Neural progenitor cell (in vitro differentiated cells): ENCODE measurements around the gene MYCN. TPM values are rescaled to one million over a fixed set of nuclear protein-coding genes. Genes with fewer than 3 reads are reported as not detected.

ENCODE experiments used
- DNase-seq: peaks from one replicate; pipeline ENCODE4 v3.0.0-alpha.2; 2016; ENCODE audit warnings: low spot score
- H2AFZ ChIP-seq: fragments of 200-600 bp; sonication (generic); replicated peaks from 2 replicates; pipeline ENCODE4 v1.6.1; 2016; ENCODE audit warnings: antibody characterized with exemption
- H3F3A ChIP-seq: fragments of 200-600 bp; sonication (generic); 2 replicates; pipeline ENCODE4 v1.6.1; 2016; ENCODE audit warnings: antibody characterized with exemption, low read depth
- H3K27ac ChIP-seq: fragments of 200-600 bp; sonication (generic); 2 replicates; pipeline ENCODE4 v1.5.1; 2016; ENCODE audit warnings: mild to moderate bottlenecking
- H3K27me3 ChIP-seq: fragments of 200-600 bp; sonication (generic); 2 replicates; pipeline ENCODE4 v1.6.1; 2016; ENCODE audit warnings: mild to moderate bottlenecking, moderate library complexity
- H3K36me3 ChIP-seq: fragments of 200-600 bp; sonication (generic); 2 replicates; pipeline ENCODE4 v1.5.1; 2016
- H3K4me1 ChIP-seq: fragments of 200-600 bp; sonication (generic); 2 replicates; pipeline ENCODE4 v1.6.1; 2016; ENCODE audit warnings: mixed run types
- H3K4me2 ChIP-seq: fragments of 200-600 bp; sonication (generic); 2 replicates; pipeline ENCODE4 v1.6.1; 2016
- H3K4me3 ChIP-seq: fragments of 200-600 bp; sonication (generic); 2 replicates; pipeline ENCODE4 v1.5.1; 2016
- H3K79me2 ChIP-seq: fragments of 200-600 bp; sonication (generic); 2 replicates; pipeline ENCODE4 v1.6.1; 2016; ENCODE audit warnings: low read depth
- H3K9ac ChIP-seq: fragments of 200-600 bp; sonication (generic); 2 replicates; pipeline ENCODE4 v1.6.1; 2016
- H3K9me3 ChIP-seq: fragments of 200-600 bp; sonication (generic); 2 replicates; pipeline ENCODE4 v1.5.1; 2016; ENCODE audit warnings: low read depth
- H4K20me1 ChIP-seq: fragments of 200-600 bp; sonication (generic); 2 replicates; pipeline ENCODE4 v1.6.1; 2016; ENCODE audit warnings: low read depth
- H3K27ac Mint-ChIP-seq: 3 replicates; pipeline ENCODE4 v1.8.0; 2021; ENCODE audit warnings: mixed read lengths
- H3K27me3 Mint-ChIP-seq: 2 replicates; pipeline ENCODE4 v1.8.0; 2022; ENCODE audit warnings: low read depth, mild to moderate bottlenecking, inconsistent platforms, moderate library complexity, mixed read lengths; ENCODE audit not compliant: insufficient read depth
- H3K36me3 Mint-ChIP-seq: 3 replicates; pipeline ENCODE4 v1.8.0; 2021; ENCODE audit warnings: mixed read lengths
- H3K4me1 Mint-ChIP-seq: 3 replicates; pipeline ENCODE4 v1.8.0; 2021; ENCODE audit warnings: mixed read lengths
- H3K4me3 Mint-ChIP-seq: 3 replicates; pipeline ENCODE4 v1.8.0; 2021; ENCODE audit warnings: mild to moderate bottlenecking, moderate library complexity, mixed read lengths
- H3K9me3 Mint-ChIP-seq: 3 replicates; pipeline ENCODE4 v1.8.0; 2020; ENCODE audit warnings: mixed read lengths
- CTCF ChIP-seq: fragments of 200-600 bp; sonication (generic); IDR thresholded peaks from 2 replicates; pipeline ENCODE4 v1.5.1; 2017; ENCODE audit warnings: antibody characterized with exemption, mild to moderate bottlenecking
- EZH2 ChIP-seq: fragments of 200-600 bp; sonication (generic); IDR thresholded peaks from 2 replicates; pipeline ENCODE4 v1.6.1; 2017; ENCODE audit warnings: antibody characterized with exemption, mild to moderate bottlenecking, moderate library complexity
- EZH2phosphoT487 ChIP-seq: fragments of 200-600 bp; sonication (generic); IDR thresholded peaks from 2 replicates; pipeline ENCODE4 v1.6.1; 2017; ENCODE audit warnings: antibody characterized with exemption
- total RNA-seq: library from RNA; depleted of rRNA; stranded (reverse); fragments of >200 nt; gene quantifications from 2 replicates; pipeline ENCODE4 v1.2.3, GENCODE V29; 2015; ENCODE audit warnings: low replicate concordance

MYCN gene
- total RNA-seq, 1 donor from 2014 or later = 24.7 TPM

GRCh38 chr2:15945909-15946705, 5.8 kb downstream of the MYCN start:
- no peak for TF ChIP-seq CTCF
- TF ChIP-seq EZH2phosphoT487 = no peak
- TF ChIP-seq EZH2 = no peak
- H3K4me1 Mint-ChIP-seq = peaks cover 31% of the 10 kb centered on the region
- peaks cover 45% of the 10 kb centered on the region for H3K36me3 Mint-ChIP-seq
- Histone ChIP-seq H4K20me1 (peaks cover 58% of the 10 kb centered on the region), H3K79me2 (peaks cover 62% of the 10 kb centered on the region), H3K36me3 (peaks cover 9% of the 10 kb centered on the region), H3K27ac (no peak overlapping the region), H3F3A (peaks cover 42% of the 10 kb centered on the region), H3K4me3 (no peak overlapping the region), H3K4me2 (no peak overlapping the region), H3K27me3 (no peaks in the 10 kb centered on the region), H2AFZ (no peak overlapping the region), H3K4me1 (peaks cover 11% of the 10 kb centered on the region), H3K9ac (no peak overlapping the region), H3K9me3 (no peaks in the 10 kb centered on the region)
- H3K27me3 Mint-ChIP-seq = peaks cover 3% of the 10 kb centered on the region
- no peak overlapping the region for H3K27ac Mint-ChIP-seq
- no peaks in the 10 kb centered on the region for H3K9me3 Mint-ChIP-seq
- DNase-seq = no peak
- no peak overlapping the region for H3K4me3 Mint-ChIP-seq

GRCh38 chr2:15946983-15947382, 6.6 kb downstream of the MYCN start:
- peaks cover 31% of the 10 kb centered on the region for H3K4me1 Mint-ChIP-seq
- Histone ChIP-seq H3F3A (peaks cover 40% of the 10 kb centered on the region), H3K27ac (no peak overlapping the region), H3K4me1 (peaks cover 11% of the 10 kb centered on the region), H3K9me3 (no peaks in the 10 kb centered on the region), H3K9ac (no peak overlapping the region), H3K27me3 (no peaks in the 10 kb centered on the region), H3K79me2 (peaks cover 53% of the 10 kb centered on the region), H3K36me3 (peaks cover 9% of the 10 kb centered on the region), H2AFZ (no peak overlapping the region), H3K4me3 (no peak overlapping the region), H3K4me2 (no peak overlapping the region), H4K20me1 (peaks cover 58% of the 10 kb centered on the region)
- no peak overlapping the region for H3K27ac Mint-ChIP-seq
- no peak for DNase-seq
- no peaks in the 10 kb centered on the region for H3K27me3 Mint-ChIP-seq
- H3K9me3 Mint-ChIP-seq = no peaks in the 10 kb centered on the region
- peaks cover 45% of the 10 kb centered on the region for H3K36me3 Mint-ChIP-seq
- H3K4me3 Mint-ChIP-seq = no peak overlapping the region
- TF ChIP-seq CTCF (no peak), EZH2 (no peak), EZH2phosphoT487 (no peak)

- H3K27ac Mint-ChIP-seq = no peak overlapping the region
- Histone ChIP-seq H3K4me2 (no peak overlapping the region), H3F3A (peaks cover 40% of the 10 kb centered on the region), H3K27ac (no peak overlapping the region), H4K20me1 (peaks cover 58% of the 10 kb centered on the region), H3K9ac (no peak overlapping the region), H3K4me3 (no peak overlapping the region), H2AFZ (no peak overlapping the region), H3K27me3 (no peaks in the 10 kb centered on the region), H3K36me3 (peaks cover 9% of the 10 kb centered on the region), H3K4me1 (peaks cover 11% of the 10 kb centered on the region), H3K79me2 (peaks cover 49% of the 10 kb centered on the region), H3K9me3 (no peaks in the 10 kb centered on the region)
- H3K4me3 Mint-ChIP-seq = no peak overlapping the region
- peaks cover 45% of the 10 kb centered on the region for H3K36me3 Mint-ChIP-seq
- TF ChIP-seq CTCF (no peak), EZH2 (no peak), EZH2phosphoT487 (no peak)
- H3K9me3 Mint-ChIP-seq = no peaks in the 10 kb centered on the region
- no peaks in the 10 kb centered on the region for H3K27me3 Mint-ChIP-seq
- peaks cover 31% of the 10 kb centered on the region for H3K4me1 Mint-ChIP-seq
- DNase-seq = no peak
Observed at GRCh38 chr2:15947431-15947830, 7.1 kb downstream of the MYCN start.
